NCI-H446 (cell line): ENCODE results near the gene DYNC1H1.
"Not testable (repeated sequence)": the region's sequence is repeated elsewhere in the genome, so short reads cannot be mapped to it uniquely, and the experiment has no call there.

Source experiments
- DNase-seq, 2 experiments: peaks; one replicate each; lab custom pipeline; 2025; lab: John Stamatoyannopoulos, UW

The DYNC1H1 gene

DNA sequence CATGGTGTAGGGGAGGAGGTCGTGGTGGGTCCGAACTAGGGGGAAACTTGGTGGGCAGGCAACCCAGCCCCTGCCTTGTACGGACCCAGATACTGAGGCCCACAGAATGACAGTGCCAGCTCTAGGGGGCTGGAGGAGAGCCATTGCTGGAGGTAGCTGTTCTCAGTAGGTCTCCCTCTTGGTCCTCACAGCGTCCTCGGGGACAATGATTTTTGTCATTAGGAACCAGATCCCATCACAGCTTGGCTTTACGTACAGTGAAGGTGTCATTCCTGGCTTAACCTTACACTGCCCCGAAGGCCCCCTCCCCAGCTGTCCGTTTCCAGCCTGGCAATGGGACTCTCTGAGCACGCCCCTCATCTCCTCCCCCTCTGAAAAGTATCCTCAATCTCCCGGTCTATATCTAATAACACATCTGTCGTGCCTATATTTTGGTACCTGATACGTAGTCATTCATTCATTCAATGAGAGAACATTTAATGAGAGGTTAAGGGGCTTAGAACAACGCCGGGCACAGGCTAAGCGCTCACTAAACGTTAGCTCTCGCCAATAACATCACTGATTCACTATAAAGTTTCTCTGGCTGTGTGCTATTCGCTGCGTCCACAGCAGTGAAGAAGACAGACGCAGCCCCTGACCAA lies 597 bp upstream of the DYNC1H1 start:
- DNase-seq = no peak

DNA sequence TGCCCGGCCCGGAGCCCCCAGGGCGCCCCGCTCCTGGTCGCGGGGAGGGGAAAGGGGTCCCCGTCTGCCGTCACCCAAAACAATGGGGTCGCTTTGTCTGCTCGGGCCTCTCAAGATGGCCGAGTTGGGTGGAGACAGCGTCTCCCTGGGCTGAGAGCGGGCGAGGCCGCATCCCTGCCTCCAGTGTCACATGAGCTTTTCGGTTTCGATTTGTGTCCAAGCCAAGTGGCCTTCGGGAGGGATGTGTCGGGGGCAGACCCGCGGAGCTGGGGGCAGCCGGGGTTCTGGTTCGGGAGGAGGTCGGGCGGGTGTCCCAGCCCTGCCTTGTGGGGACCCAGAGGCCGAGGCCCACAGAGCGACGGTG lies 790 bp downstream of the DYNC1H1 start:
- DNase-seq = peak in 1 of 2 experiments; percentile 49

DNA sequence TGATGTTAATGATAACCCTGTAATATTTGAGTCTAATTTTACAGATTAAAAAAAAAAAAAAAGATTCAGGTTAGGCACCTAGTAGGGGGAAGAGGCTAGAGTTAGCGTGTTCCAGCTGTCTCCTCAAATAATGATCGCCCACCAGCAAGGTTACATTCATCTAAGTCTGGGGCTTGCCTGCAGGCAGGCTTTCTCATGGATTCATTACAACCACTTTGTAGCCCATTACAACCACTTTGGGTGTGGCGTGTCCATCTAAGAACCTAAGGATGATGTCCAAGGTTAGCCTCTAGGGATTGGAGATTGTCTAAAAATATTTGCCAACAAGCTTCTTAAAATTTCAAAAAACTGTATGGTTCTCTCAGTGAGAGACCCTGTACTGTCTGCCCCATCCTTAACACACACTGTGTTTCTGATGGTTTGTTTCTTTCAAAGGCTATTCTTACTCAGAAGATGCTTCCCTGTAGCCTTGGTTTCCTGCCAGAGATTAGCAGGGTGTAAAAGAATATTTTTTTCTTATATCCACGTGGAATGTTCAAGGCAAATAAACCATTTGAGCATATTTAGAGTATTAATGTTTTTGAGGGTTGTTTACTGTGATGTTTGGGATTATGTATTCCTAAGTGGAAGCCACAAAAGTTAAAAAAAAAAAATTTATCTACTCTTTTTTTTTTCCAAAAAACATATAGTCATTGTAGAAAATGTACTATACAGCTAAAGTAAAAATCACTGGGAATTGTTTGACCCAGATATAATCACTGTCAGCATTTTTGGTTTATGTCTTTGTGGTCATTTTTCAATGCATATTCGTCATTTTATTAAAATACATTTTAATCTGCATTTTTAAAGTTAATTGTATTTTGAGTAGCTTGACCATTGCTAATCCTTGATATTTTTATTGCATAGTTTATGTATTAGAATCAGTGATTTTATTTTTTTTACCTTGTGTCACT lies 1.7 kb downstream of the DYNC1H1 start:
- DNase-seq = no peak

DNA sequence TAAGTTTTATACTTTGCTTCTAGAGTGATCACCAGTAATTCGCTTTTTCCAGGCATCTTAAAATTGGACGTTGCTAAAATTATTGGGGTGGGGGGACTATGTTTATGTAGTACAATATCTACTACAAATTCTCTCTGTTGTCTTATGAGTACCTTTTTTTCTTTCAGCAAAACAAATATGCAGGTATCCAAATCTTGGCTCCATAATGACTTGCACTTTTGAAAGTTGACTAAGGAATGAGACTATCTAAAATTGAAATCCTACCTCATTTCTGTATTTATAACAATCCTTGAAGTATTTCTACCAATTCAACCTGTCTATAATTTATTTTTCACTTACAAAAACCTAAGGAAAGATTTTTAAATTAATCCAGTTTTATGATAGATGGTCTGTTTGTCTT lies 2.4 kb downstream of the DYNC1H1 start:
- DNase-seq = no peak

DNA sequence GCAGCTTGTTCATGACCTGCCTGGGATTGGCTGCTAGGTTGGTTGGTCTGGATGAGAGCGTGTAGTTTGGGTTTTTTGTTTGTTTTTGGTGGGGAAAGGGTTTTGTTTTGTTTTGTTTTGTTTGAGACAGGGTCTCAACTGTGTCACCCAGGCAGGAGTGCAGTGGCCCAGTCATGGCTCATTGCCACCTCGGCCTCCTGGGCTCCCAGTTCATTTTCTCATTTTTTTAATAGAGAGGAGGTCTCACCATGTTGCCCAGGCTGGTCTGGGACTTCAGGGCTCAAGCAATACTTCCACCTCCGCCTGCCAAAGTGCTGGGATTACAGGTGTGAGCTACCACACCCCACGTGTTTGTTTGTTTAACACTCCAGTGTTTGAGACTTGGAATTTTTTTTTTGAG lies 3.8 kb downstream of the DYNC1H1 start:
- no peak for DNase-seq

DNA sequence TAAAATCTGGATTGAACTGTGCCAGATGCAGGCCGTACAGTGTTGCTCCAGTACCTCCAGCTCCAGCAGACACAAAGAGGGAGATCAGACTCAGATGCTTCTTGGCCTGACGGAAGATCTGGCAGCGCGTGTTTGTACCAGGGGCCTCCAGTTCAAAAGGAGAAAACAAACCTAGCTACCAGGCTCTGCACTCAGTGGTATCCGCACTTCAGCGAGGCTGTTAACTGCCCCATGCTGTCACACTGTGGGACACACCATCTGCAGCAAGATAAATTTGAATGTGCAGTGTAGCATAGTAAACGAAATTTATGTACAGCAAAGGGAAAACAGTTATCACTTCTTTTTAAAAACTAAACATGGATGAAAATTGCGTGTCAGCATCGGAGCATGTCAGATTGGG lies 5.1 kb downstream of the DYNC1H1 start:
- DNase-seq = peak in 1 of 2 experiments; percentile 37

DNA sequence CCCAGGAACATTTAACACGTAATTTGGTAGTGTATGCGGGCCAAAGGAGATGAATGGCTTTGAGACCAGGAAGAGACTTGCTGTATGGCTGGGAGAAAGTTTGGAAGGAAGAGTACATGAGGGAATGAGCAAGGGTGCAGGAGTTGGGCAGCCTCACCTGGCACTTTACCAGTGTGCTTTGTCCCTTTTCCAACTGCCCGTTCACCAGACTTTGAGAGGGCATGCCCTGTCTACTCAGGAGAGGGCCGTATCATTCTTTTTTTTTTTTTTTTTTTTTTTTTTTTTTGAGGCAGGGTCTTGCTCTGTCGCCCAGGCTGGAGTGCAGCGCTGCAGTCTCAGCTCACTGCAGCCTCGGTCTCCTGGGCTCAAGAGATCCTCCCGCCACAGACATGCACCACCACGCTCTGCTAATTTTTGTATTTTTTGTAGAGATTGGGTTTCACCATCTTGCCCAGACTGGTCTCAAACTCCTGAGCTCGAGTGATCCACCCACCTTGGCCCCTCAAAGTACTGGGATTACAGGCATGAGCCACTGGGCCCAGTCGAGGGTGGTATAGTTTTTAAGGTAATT lies 6.5 kb downstream of the DYNC1H1 start:
- DNase-seq = no peak

DNA sequence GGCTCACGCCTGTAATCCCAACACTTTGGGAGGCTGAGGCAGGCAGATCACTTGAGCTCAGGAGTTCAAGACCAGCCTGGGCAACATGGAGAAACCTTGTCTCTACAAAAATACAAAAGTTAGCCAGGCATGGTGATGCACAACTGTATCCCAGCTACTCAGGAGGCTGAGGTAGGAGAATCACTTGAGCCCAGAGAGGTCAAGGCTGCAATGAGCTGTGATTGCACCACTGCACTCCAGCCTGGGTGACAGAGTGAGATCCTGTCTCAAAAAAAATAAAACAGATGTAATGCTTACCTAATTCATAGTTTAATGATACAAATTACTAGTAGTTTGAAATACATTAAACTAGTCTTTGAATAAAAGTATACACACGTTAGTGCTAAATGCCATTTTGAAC lies 7.1 kb downstream of the DYNC1H1 start:
- not testable (repeated sequence) for DNase-seq

DNA sequence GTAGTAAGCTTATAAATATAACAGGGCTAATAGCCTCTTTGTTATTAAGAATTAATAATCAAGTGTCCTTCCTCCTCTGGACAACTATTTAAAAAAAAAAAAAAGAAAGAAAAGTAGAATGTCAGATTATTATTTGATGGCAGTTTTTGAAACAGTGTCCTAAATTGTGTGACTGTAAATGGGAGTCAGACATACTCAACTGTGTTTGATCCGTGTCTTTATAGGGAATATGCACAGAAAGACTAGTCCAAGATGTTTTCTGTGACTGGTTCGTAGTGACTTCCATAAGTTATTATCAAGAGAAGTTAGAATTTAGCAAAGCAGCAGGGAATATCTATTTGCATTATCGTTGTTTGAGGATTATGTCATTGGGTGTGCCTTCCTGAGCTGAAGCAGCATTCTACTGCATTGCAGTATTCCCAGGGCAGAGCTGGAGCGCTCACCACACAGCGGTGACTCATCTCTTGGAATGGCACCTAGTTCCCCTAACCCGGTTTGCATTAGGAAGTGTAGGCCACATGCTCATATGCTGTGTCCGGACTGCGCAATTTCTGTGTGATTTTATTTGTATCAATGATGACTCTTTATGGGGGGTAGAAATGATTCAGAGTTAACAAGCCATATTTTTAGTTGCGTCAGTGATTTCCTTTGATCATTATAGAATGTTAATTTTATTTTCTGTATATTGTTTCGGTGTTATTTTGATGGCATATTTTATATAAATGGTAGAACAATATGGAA lies 7.9 kb downstream of the DYNC1H1 start:
- DNase-seq = peak; percentile 87 to 94

DNA sequence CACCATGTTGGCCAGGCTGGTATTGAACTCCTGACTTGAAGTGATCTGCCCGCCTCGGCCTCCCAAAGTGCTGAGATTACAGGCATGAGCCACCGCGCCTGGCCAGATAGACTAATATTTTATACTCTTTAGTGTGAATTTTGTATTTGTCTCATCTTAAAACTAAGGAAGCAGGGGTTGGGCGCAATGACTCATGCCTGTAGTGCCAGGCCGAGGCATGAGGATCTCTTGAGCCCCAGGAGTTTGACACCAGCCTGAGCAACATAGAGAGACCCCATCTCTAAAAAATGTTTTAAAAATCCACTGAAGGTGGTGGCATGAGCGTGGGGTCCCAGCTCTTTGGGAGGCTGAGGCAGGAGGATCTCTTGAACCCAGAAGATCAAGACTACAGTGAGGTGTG lies 9.0 kb downstream of the DYNC1H1 start:
- DNase-seq = no peak

DNA sequence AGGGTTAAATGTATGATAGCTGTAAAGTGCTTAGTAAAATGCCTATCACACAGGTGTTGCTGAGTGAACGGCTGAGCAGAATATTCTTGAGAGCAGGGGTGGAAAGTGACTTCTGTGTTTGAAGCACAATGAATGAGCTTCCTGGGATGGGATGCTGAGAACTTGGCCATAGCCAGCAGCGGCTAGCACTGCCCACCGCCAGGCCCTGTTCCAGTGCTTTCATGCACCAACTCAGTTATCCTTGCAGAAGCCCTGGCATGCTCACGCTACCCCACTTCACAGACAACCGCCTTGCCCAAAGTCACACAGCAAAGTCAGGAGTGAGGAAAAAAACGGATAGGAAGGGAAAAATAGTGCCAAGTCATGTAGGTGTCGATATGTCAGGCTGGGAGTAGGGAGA lies 10.9 kb downstream of the DYNC1H1 start:
- DNase-seq = no peak

DNA sequence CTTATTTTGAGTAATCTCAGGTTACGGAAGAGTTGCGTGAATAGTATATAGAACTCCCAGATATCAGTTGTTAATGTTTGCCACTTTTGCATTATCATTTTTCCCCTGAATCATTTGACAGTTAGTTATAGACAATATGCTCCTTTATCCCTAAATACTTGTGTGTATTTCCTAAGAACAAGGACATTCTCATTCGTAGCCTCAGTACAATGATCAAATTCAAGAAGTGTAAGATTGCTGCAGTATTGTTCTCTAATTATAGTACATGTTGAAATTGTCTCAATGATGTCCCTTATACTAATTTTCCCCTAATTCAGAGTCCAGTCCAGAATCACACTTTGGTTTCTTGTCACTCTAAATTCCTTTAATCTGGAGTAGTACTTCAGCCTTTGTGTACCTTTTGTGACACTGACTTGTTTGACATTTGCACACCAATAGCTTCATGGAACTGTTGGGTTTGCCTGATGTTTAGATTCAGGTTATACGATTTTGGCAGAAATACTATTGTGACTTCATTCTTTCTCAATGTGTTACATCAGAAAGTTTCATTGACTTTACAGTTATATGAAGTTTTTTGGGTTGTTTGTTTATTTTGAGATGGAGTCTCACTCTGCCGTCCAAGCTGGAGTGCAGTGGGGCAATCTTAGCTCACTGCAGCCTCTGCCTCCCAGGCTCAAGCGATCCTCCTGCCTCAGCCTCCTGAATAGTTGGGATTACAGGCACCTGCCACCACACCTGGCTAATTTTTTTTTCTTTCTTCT lies 13.1 kb downstream of the DYNC1H1 start:
- no peak for DNase-seq

DNA sequence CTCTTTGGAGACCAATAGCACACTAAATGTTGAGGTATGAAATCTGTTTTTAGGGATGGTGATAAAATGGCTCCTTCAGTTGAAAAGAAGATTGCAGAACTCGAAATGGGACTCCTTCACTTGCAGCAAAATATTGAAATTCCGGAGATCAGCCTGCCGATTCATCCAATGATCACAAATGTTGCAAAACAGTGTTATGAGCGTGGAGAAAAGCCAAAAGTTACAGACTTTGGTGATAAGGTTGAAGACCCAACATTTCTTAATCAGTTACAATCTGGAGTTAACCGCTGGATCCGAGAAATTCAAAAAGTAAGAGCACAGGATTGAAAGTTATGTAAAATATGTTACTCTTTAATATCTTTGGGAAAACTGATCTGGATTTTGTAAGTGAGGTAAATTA lies 15.3 kb downstream of the DYNC1H1 start:
- DNase-seq = no peak

DNA sequence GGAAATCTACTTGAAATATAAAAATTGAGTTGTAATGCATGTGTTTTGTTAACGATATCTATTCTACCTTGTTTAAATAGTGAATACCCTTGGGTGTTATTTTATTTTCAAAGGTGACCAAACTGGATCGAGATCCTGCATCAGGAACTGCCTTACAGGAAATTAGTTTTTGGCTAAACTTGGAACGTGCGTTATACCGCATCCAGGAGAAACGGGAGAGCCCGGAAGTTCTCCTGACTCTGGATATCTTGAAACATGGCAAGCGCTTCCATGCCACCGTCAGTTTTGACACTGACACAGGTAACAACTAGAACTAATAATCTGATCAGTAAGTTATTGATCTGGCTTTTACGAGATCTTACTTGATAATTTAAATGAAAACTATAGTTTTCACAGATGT lies 15.9 kb downstream of the DYNC1H1 start:
- no peak for DNase-seq

DNA sequence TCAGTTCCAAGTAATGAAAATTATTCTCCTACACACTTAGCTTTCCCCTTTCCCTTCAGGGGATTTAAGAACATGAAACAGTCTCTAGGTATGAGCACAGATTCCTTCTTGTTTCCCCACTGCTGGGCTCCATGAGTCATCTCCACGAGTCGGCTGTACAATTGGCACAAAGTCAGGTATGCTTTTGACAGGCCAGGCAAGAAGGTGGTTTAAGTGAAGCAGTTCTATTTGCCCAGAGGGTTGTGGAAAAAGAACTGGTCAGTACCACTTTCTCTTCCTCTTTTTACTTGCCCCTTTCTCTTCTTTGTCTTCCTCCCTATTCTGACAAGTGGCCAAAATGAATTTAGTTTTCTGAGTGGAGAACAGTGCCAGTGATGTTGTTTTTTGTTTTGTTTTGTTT lies 16.3 kb downstream of the DYNC1H1 start:
- DNase-seq = peak in 1 of 2 experiments; percentile 49

DNA sequence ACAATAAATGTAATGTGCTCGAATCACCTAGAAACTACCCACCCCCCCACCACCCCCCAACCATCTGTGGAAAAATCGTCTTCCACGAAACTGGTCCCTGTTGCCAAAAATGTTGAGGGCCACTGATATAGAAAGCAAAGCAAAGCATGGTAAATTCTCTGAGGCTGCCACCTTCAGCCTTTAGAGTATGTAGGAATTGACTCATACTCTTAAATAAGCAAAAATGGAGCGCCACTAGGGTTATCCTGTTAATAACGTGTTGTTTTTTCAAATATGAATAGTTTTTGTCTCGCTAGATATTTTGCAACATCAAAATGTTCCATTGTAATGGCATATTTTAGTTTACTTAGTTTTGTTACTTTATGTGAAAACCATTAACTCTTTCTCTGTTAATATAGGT lies 18.2 kb downstream of the DYNC1H1 start:
- no peak for DNase-seq

DNA sequence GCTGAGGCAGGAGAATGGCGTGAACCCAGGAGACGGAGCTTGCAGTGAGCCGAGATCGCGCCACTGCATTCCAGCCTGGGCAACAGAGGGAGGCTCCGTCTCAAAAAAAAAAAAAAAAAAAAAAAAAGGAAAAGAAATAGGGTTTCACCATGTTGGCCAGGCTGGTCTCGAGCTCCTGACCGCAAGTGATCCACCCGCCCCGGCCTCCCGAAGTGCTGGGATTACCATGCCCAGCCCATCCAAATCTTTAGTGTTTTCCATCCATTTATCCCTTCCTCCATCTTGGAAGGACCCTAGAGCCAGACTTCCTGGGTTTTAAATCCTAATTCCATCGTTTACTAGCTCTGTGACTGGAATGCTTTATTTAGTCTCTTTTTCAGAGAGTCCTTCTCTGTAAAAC lies 20.5 kb downstream of the DYNC1H1 start:
- DNase-seq = not testable (repeated sequence)

DNA sequence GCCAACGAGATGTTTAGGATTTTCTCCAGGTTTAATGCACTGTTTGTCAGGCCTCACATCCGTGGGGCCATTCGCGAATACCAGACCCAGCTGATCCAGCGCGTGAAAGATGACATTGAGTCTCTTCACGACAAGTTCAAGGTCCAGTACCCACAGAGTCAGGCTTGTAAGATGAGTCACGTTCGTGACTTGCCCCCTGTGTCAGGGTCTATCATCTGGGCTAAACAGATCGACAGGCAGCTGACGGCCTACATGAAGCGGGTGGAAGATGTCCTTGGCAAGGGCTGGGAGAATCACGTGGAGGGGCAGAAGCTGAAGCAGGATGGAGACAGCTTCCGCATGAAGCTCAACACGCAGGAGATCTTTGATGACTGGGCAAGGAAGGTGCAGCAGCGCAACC lies 21.6 kb downstream of the DYNC1H1 start:
- DNase-seq = no peak

DNA sequence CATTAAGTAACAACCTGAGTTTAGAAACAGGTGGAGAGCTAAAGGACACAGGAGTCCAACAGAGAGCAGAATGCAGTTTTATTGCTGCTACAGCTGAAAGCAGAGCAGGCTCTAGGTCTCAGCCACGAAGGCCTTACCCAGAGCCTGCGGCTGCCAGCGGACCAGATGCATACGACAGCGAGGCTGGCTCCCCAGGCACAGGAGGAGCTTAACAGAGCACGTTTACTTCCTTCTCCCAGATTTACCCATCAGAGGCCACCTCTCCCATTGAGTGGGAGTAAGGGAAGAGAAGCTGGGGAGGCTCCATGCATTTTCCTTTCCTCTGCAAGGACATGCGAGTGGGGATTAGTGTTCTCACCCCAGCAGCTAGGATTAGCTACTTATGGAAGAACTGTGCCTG lies 22.6 kb downstream of the DYNC1H1 start:
- no peak for DNase-seq

DNA sequence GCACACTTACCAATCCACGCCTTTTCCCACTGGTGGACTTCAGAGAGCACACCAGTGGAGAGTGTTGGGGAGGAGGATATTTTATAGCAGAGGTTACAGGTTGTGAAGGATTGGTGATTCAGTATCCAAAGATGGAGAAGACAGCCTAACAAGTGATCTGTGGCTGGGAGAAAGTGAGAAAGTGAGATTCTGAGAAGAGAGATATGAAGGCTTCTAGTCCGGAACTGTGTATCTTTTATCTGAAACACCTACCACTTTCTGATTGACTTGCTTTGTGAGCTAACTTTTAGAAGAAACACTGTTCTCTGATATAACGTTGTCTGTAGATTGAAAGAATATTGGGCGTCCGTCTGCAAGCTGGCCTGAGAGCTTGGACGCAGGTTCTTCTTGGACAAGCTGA lies 24.0 kb downstream of the DYNC1H1 start:
- no peak for DNase-seq

DNA sequence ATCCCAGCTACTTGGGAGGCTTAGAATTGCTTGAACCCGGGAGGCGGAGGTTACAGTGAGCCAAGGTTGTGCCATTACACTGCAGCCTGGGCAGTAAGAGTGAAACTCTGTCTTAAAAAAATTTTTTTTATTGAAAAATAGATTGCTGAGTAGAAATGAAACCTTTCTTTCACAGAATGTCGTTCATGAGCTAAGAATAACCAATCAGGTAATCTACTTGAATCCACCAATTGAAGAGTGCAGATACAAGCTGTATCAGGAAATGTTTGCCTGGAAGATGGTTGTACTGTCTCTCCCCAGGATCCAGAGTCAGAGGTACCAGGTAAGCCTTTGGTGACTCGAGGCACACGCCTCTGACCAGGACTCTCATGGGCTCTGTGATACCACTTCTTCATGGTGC lies 27.0 kb downstream of the DYNC1H1 start:
- no peak for DNase-seq

DNA sequence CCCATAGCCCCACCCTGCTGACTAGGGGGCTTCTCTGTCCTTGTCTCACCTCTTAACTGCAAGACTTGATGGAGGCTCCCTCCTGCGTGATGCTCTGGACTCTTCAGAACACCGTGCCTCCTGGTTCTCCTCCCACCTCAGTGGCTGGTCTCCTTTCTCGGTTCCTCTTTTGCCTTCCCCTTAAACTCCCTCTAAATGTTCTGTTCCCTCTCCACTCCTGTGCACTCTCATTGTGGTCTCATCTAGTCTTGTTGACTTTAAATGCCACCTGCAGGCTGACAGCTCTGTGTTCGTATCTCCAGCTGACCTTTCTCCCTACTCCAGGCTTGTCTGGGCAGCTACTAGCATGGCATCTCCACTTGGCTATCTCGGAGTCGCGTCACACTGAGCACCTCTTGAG lies 28.3 kb downstream of the DYNC1H1 start:
- no peak for DNase-seq
